ENCODE measurements around the gene PRPF19. TPM values are rescaled to one million over a fixed set of nuclear protein-coding genes. Genes with fewer than 3 reads are reported as not detected.

Gene PRPF19
- total RNA-seq, 1 donor from 2014 or later, result 61.9 TPM

DNA sequence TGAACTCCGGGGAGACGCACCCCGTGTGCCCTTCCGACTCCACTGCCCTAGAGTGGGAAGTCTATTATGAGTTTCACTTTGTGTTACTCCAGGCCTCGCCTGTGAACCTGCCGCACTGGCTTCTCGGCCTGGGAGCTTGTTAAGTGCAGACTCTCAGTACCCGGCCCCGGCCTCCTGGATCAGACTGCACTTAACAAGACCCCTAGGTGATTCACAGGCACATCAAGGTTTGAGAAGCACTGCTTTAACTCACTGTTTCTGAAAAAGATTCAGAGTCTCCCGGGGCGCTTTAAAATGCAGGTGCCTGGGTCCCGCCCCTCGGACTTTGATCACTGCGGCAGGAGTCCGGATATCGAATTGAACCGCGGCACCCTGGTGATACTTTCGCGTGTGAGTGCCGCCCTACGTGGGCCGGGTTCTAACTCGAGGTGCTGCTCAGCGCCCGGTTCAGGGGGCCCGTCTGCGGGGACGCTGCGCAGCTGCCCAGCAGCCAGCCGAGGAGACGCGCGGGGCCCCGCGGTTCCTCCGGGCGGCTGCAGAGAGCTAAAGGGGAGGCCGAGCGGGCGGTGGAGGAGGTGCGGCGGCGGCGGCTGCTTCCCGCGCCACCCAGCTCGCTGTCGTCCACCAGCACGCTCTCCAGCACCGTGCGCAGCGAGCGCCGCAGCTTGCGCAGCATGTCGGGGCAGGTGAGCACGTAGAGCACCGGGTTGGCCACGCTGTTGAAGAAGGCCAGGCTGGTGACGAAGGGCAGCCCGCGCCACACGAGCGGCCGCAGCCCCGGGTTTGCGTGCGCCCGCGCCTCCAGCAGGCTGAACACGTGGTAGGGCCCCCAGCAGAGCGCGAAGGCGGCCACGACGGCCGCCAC lies 54.0 kb downstream of the PRPF19 start:
- no peaks in the 10 kb centered on the region for H3K9me3 ChIP-seq (ENCODE audit: insufficient read depth, low read depth, low read length)
- TF ChIP-seq EZH2 (IDR thresholded peaks at IDR 0.05; ENCODE audit: insufficient read depth, low read length), result no peak
- TF ChIP-seq, protein P1, sequence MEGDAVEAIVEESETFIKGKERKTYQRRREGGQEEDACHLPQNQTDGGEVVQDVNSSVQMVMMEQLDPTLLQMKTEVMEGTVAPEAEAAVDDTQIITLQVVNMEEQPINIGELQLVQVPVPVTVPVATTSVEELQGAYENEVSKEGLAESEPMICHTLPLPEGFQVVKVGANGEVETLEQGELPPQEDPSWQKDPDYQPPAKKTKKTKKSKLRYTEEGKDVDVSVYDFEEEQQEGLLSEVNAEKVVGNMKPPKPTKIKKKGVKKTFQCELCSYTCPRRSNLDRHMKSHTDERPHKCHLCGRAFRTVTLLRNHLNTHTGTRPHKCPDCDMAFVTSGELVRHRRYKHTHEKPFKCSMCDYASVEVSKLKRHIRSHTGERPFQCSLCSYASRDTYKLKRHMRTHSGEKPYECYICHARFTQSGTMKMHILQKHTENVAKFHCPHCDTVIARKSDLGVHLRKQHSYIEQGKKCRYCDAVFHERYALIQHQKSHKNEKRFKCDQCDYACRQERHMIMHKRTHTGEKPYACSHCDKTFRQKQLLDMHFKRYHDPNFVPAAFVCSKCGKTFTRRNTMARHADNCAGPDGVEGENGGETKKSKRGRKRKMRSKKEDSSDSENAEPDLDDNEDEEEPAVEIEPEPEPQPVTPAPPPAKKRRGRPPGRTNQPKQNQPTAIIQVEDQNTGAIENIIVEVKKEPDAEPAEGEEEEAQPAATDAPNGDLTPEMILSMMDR (IDR thresholded peaks at IDR 0.05; ENCODE audit: insufficient read depth, low read depth, low read length), result no peak
- Mint-ChIP-seq H3K9me3 (ENCODE audit: unreplicated experiment) (no peaks in the 10 kb centered on the region), H3K27ac (ENCODE audit: unreplicated experiment) (no peak overlapping the region), H3K4me3 (ENCODE audit: unreplicated experiment) (no peak overlapping the region), H3K36me3 (ENCODE audit: low read depth, unreplicated experiment) (peaks cover 24% of the 10 kb centered on the region), H3K27me3 (ENCODE audit: low read depth, unreplicated experiment) (peaks cover 4% of the 10 kb centered on the region), H3K4me1 (ENCODE audit: low read depth, unreplicated experiment) (peaks cover 3% of the 10 kb centered on the region)
- DNase-seq (ENCODE audit: low read depth) (no peak), FAIRE-seq (no peak)
- no peaks in the 10 kb centered on the region for H3K4me1 ChIP-seq (ENCODE audit: insufficient read depth, low read length)
- H2AFZ ChIP-seq (ENCODE audit: low read depth, low read length), result no peak overlapping the region
- peaks cover 6% of the 10 kb centered on the region for H4K20me1 ChIP-seq (ENCODE audit: insufficient read depth, low read length)
- H3K79me2 ChIP-seq (ENCODE audit: insufficient read depth, low read length), result no peaks in the 10 kb centered on the region
- no peak overlapping the region for H3K9ac ChIP-seq (ENCODE audit: low read length)
- no peak overlapping the region for H3K27ac ChIP-seq (ENCODE audit: low read depth, low read length)
- H3K4me2 ChIP-seq (ENCODE audit: low read length), result no peak overlapping the region
- peaks cover 8% of the 10 kb centered on the region for H3K36me3 ChIP-seq (ENCODE audit: insufficient read depth, low read length)
- H3K4me3 ChIP-seq (ENCODE audit: insufficient read depth, low read depth, low read length), result no peak overlapping the region
- H3K27me3 ChIP-seq (ENCODE audit: insufficient read depth, low read length), result no peaks in the 10 kb centered on the region

DNA sequence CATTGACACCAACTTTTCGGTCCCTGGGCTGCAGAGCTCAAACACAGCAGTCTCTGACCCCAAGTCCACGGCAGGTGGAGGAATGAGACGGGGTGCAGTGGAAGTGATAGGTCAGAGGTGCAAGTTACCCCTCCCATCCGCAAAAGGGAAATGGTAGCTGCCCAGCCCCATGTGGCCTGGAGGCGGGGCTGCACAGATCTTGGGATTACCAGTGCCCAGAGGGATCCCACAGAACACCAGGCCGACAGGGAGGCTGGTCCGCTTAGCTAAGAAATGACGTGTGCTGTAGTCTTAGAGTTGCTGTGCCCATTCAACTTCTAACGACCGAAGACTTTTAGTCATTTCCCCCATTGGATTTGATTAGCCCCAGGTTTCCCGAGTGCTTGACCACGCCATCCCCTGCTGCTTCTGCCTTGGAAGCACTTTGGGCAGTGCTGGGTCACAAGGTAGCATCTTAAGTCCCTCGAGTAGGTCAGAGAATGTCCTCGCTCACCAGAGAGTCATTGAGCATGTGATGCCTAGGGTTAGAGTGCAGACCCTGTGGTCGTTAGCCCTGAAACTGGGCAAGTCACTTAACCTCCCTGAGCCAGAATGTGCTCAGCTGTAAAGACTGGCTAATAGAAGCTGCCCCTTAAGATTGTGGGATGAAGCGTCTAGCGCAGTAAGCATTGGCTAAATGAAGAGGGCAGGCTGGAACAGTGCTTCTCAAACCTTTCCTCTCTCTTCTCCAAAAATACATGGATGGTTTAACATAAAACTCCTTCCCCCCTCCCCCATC lies 54.9 kb downstream of the PRPF19 start:
- Histone ChIP-seq H3K9me3 (ENCODE audit: insufficient read depth, low read depth, low read length) (no peaks in the 10 kb centered on the region), H3K27ac (ENCODE audit: low read depth, low read length) (no peak overlapping the region), H3K27me3 (ENCODE audit: insufficient read depth, low read length) (no peaks in the 10 kb centered on the region), H3K4me1 (ENCODE audit: insufficient read depth, low read length) (no peaks in the 10 kb centered on the region), H3K4me2 (ENCODE audit: low read length) (no peak overlapping the region), H3K79me2 (ENCODE audit: insufficient read depth, low read length) (peaks cover 3% of the 10 kb centered on the region), H2AFZ (ENCODE audit: low read depth, low read length) (no peak overlapping the region), H3K9ac (ENCODE audit: low read length) (no peak overlapping the region), H3K4me3 (ENCODE audit: insufficient read depth, low read depth, low read length) (no peak overlapping the region), H3K36me3 (ENCODE audit: insufficient read depth, low read length) (peaks cover 8% of the 10 kb centered on the region), H4K20me1 (ENCODE audit: insufficient read depth, low read length) (peaks cover 9% of the 10 kb centered on the region)
- FAIRE-seq (no peak), DNase-seq (ENCODE audit: low read depth) (no peak)
- H3K27ac Mint-ChIP-seq (ENCODE audit: unreplicated experiment), result no peak overlapping the region
- H3K4me3 Mint-ChIP-seq (ENCODE audit: unreplicated experiment), result no peak overlapping the region
- peaks cover 24% of the 10 kb centered on the region for H3K36me3 Mint-ChIP-seq (ENCODE audit: low read depth, unreplicated experiment)
- H3K27me3 Mint-ChIP-seq (ENCODE audit: low read depth, unreplicated experiment), result peaks cover 4% of the 10 kb centered on the region
- peaks cover 3% of the 10 kb centered on the region for H3K4me1 Mint-ChIP-seq (ENCODE audit: low read depth, unreplicated experiment)
- no peak for TF ChIP-seq EZH2 (IDR thresholded peaks at IDR 0.05; ENCODE audit: insufficient read depth, low read length)
- TF ChIP-seq, protein P1 (IDR thresholded peaks at IDR 0.05; ENCODE audit: insufficient read depth, low read depth, low read length), result no peak
- H3K9me3 Mint-ChIP-seq (ENCODE audit: unreplicated experiment), result no peaks in the 10 kb centered on the region

Data from astrocyte (in vitro differentiated cells and primary cell).